DOHH2 (cell line): ENCODE results near the gene PRG3.

Experiments used
- CTCF ChIP-seq: fragments of 200-600 bp; sonication (generic); IDR thresholded peaks from one replicate; pipeline ENCODE4 v1.5.1; 2014; ENCODE audit warnings: antibody characterized with exemption, mild to moderate bottlenecking, low read depth, low read length; ENCODE audit not compliant: poor library complexity, severe bottlenecking
- EZH2phosphoT487 ChIP-seq: fragments of 200-600 bp; sonication (generic); IDR thresholded peaks from 2 replicates; pipeline ENCODE4 v1.6.1; 2017; ENCODE audit warnings: borderline replicate concordance, mild to moderate bottlenecking, antibody characterized with exemption, low read length, moderate library complexity, mixed read lengths

- TF ChIP-seq CTCF (no peak), EZH2phosphoT487 (no peak)
Observed at GRCh38 chr11:57357310-57357709, 23.6 kb downstream of the PRG3 start.
